Measurements from ENCODE around the gene ZNF184. TPM values are rescaled to one million over a fixed set of nuclear protein-coding genes. Genes with fewer than 3 reads are reported as not detected.
A peak's percentile ranks its signal among the peaks of the same experiment; 100 is the strongest.

Gene ZNF184
- total and polyA plus RNA-seq, 9 of the 15 experiments (the other 6 are each of a cell fraction or from before 2014, with no cell fraction given), result 7.6 to 22.2 (median 12.8) TPM

DNA sequence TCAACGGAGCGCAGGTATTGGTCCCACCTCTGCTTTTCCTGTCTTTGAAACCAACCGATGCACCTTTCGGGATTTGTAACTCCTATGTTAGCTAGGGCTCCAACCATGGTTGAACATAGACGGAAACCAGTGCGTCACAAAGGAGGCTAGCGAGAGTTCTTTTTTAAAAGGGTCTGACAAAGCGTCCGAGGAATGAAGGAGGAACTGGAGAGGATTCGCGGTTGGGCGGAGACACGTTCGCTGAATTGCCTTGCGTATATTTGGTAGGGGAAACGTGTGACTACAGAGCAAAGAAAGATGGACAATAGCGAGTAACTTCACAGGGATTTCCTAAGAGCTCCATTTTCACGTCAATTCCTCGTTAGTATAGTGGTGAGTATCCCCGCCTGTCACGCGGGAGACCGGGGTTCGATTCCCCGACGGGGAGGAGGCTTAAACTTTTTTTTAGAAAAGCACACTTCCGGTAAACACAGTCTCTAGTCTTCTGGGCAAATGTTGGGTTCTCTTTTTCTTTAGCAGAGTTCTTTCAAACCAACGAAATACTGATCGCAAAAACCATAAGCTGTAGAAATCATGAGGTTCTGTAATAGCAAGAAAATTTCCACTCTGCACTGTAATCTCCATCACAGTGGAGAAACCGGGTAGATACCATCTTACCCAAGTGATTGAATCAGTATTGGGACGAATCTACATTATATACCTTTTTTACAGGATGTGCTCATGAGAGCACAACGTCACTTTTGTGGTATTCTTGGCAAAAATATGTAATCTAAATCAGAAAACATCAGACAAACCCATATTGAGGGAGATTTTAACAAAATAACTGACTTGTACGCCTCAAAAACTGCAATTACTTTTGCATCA lies 6.6 kb upstream of the ZNF184 start (continued):
- TF ChIP-seq, protein P1, sequence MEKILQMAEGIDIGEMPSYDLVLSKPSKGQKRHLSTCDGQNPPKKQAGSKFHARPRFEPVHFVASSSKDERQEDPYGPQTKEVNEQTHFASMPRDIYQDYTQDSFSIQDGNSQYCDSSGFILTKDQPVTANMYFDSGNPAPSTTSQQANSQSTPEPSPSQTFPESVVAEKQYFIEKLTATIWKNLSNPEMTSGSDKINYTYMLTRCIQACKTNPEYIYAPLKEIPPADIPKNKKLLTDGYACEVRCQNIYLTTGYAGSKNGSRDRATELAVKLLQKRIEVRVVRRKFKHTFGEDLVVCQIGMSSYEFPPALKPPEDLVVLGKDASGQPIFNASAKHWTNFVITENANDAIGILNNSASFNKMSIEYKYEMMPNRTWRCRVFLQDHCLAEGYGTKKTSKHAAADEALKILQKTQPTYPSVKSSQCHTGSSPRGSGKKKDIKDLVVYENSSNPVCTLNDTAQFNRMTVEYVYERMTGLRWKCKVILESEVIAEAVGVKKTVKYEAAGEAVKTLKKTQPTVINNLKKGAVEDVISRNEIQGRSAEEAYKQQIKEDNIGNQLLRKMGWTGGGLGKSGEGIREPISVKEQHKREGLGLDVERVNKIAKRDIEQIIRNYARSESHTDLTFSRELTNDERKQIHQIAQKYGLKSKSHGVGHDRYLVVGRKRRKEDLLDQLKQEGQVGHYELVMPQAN (IDR thresholded peaks at IDR 0.05; ENCODE audit: borderline replicate concordance), result peak; percentile 25; the same call in 1 of the 2 replicates
- 0 out of 2 replicates have a peak, but pooled peaks have one; percentile 15 for TF ChIP-seq MYNN (IDR thresholded peaks at IDR 0.05)
- no peak for TF ChIP-seq MYNN (CRISPR knock-in tag; IDR thresholded peaks at IDR 0.05)
- TF ChIP-seq NCOA2 (IDR thresholded peaks at IDR 0.05; ENCODE audit: partially characterized antibody in 2 of 2), result peak in 1 of 2 experiments; percentile 28
- TF ChIP-seq RCOR1 (IDR thresholded peaks at IDR 0.05; ENCODE audit: borderline replicate concordance in 1 of 2, low read depth in 2 of 2, low read length in 2 of 2), result no peak; a peak in 1 of 4 replicates
- TF ChIP-seq HMG20A (CRISPR knock-in tag; conservative IDR thresholded peaks at IDR 0.05), result no peak
- TF ChIP-seq ZBTB8A (IDR thresholded peaks at IDR 0.05; ENCODE audit: partially characterized antibody), result peak; percentile 70
- TF ChIP-seq CREBBP (IDR thresholded peaks at IDR 0.05; ENCODE audit: low read depth, low read length), result no peak
- TF ChIP-seq PHB2 (IDR thresholded peaks at IDR 0.05; ENCODE audit: low read depth), result no peak
- TF ChIP-seq, protein P2, sequence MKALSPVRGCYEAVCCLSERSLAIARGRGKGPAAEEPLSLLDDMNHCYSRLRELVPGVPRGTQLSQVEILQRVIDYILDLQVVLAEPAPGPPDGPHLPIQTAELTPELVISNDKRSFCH (CRISPR knock-in tag; IDR thresholded peaks at IDR 0.05), result no peak
- TF ChIP-seq, protein P2 (tag; IDR thresholded peaks at IDR 0.05), result 0 out of 2 replicates have a peak, but pooled peaks have one; percentile 35
- TF ChIP-seq, protein P3, sequence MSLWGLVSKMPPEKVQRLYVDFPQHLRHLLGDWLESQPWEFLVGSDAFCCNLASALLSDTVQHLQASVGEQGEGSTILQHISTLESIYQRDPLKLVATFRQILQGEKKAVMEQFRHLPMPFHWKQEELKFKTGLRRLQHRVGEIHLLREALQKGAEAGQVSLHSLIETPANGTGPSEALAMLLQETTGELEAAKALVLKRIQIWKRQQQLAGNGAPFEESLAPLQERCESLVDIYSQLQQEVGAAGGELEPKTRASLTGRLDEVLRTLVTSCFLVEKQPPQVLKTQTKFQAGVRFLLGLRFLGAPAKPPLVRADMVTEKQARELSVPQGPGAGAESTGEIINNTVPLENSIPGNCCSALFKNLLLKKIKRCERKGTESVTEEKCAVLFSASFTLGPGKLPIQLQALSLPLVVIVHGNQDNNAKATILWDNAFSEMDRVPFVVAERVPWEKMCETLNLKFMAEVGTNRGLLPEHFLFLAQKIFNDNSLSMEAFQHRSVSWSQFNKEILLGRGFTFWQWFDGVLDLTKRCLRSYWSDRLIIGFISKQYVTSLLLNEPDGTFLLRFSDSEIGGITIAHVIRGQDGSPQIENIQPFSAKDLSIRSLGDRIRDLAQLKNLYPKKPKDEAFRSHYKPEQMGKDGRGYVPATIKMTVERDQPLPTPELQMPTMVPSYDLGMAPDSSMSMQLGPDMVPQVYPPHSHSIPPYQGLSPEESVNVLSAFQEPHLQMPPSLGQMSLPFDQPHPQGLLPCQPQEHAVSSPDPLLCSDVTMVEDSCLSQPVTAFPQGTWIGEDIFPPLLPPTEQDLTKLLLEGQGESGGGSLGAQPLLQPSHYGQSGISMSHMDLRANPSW (CRISPR knock-in tag; IDR thresholded peaks at IDR 0.05), result no peak
- peak; percentile 80 for TF ChIP-seq NFIC (IDR thresholded peaks at IDR 0.05)
- TF ChIP-seq, protein P4, sequence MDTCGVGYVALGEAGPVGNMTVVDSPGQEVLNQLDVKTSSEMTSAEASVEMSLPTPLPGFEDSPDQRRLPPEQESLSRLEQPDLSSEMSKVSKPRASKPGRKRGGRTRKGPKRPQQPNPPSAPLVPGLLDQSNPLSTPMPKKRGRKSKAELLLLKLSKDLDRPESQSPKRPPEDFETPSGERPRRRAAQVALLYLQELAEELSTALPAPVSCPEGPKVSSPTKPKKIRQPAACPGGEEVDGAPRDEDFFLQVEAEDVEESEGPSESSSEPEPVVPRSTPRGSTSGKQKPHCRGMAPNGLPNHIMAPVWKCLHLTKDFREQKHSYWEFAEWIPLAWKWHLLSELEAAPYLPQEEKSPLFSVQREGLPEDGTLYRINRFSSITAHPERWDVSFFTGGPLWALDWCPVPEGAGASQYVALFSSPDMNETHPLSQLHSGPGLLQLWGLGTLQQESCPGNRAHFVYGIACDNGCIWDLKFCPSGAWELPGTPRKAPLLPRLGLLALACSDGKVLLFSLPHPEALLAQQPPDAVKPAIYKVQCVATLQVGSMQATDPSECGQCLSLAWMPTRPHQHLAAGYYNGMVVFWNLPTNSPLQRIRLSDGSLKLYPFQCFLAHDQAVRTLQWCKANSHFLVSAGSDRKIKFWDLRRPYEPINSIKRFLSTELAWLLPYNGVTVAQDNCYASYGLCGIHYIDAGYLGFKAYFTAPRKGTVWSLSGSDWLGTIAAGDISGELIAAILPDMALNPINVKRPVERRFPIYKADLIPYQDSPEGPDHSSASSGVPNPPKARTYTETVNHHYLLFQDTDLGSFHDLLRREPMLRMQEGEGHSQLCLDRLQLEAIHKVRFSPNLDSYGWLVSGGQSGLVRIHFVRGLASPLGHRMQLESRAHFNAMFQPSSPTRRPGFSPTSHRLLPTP (IDR thresholded peaks at IDR 0.05; ENCODE audit: borderline replicate concordance, extremely low read depth, insufficient read length), result peak; percentile 97
- TF ChIP-seq, protein P5, sequence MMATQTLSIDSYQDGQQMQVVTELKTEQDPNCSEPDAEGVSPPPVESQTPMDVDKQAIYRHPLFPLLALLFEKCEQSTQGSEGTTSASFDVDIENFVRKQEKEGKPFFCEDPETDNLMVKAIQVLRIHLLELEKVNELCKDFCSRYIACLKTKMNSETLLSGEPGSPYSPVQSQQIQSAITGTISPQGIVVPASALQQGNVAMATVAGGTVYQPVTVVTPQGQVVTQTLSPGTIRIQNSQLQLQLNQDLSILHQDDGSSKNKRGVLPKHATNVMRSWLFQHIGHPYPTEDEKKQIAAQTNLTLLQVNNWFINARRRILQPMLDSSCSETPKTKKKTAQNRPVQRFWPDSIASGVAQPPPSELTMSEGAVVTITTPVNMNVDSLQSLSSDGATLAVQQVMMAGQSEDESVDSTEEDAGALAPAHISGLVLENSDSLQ (IDR thresholded peaks at IDR 0.05), result peak; percentile 56
- TF ChIP-seq CREM (IDR thresholded peaks at IDR 0.05; ENCODE audit: low read depth), result peak; percentile 92
- 0 out of 4 replicates have a peak, but pooled peaks of 1 of the 2 experiments have one; percentile 16 for TF ChIP-seq KDM1A (IDR thresholded peaks at IDR 0.05)
- 0 out of 2 replicates have a peak, but pooled peaks have one; percentile 33 for TF ChIP-seq STAT5A (IDR thresholded peaks at IDR 0.05; ENCODE audit: borderline replicate concordance, low read length)

All from K562 (cell line).